ENCODE measurements around the gene HIPK2. TPM values are rescaled to one million over a fixed set of nuclear protein-coding genes. Genes with fewer than 3 reads are reported as not detected.
A peak's percentile ranks its signal among the peaks of the same experiment; 100 is the strongest.

The HIPK2 gene
- total RNA-seq, 1 donor from 2014 or later: 45.1 TPM

DNA sequence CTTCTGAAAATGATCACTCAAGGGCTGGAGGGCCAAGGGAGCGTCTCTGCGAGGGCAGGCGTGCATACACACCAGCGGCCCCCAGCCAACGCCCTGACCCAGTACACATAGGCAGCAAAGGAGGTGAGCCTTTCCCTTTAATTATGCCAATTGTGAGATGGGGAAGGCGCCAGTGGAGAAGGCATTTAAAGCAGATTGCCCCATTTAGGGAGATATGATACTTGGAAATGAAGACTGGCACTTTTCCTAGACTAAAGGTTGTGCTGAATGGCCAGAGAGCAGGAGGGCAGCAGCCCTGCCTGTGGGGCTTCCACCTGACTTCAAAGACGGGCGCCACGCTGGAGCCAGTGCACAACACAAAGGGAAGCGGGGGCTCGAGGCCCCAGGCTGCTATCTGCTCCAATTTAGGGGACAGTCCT is 24.1 kb downstream of the HIPK2 start:
- no peak overlapping the region for H3K4me3 ChIP-seq (ENCODE audit: low read depth, low read length)
- TF ChIP-seq, protein P1, sequence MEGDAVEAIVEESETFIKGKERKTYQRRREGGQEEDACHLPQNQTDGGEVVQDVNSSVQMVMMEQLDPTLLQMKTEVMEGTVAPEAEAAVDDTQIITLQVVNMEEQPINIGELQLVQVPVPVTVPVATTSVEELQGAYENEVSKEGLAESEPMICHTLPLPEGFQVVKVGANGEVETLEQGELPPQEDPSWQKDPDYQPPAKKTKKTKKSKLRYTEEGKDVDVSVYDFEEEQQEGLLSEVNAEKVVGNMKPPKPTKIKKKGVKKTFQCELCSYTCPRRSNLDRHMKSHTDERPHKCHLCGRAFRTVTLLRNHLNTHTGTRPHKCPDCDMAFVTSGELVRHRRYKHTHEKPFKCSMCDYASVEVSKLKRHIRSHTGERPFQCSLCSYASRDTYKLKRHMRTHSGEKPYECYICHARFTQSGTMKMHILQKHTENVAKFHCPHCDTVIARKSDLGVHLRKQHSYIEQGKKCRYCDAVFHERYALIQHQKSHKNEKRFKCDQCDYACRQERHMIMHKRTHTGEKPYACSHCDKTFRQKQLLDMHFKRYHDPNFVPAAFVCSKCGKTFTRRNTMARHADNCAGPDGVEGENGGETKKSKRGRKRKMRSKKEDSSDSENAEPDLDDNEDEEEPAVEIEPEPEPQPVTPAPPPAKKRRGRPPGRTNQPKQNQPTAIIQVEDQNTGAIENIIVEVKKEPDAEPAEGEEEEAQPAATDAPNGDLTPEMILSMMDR (conservative IDR thresholded peaks at IDR 0.05; ENCODE audit: low read depth, low read length): no peak
- DNase-seq (ENCODE audit: low read depth): no peak

DNA sequence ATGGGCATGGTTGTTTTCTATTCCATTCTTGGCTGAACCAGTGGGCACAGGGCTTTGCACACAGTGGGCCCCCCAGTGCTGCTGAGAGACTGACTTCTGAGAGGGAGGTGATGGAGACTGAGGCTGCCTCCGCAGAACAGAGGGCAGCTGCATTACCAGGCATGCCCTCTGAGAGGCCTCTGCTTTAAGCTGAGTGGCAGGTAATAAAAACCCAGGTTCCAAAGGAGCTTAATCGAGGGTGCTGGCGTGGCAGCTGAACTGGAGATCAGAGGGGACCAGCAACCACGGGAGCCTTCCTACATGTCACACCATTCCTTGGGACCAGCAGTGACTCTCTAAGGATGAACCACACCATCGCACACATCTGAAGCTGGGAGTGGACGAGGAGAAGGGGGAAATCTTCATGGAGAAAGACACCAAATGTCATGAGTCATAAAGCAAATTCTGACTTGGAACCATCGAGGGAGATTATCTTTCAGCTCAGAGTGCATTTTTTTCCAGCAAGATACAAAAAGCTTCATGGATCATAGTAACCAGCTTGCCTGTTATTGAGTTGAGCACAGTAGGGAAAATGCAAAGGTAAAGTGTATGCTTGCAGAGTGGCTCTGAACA is 24.6 kb downstream of the HIPK2 start:
- H3K4me3 ChIP-seq (ENCODE audit: low read depth, low read length): no peak overlapping the region
- TF ChIP-seq, protein P1 (conservative IDR thresholded peaks at IDR 0.05; ENCODE audit: low read depth, low read length): peak; percentile 33
- no peak for DNase-seq (ENCODE audit: low read depth)

GRCh38 chr7:139752604-139753003 is 25.2 kb downstream of the HIPK2 start:
- no peak for DNase-seq (ENCODE audit: low read depth)
- TF ChIP-seq, protein P1 (conservative IDR thresholded peaks at IDR 0.05; ENCODE audit: low read depth, low read length): no peak
- no peak overlapping the region for H3K4me3 ChIP-seq (ENCODE audit: low read depth, low read length)

- H3K4me3 ChIP-seq (ENCODE audit: low read depth, low read length): no peak overlapping the region
- no peak for DNase-seq (ENCODE audit: low read depth)
- TF ChIP-seq, protein P1 (conservative IDR thresholded peaks at IDR 0.05; ENCODE audit: low read depth, low read length): no peak
Observed at GRCh38 chr7:139752148-139752547, 25.6 kb downstream of the HIPK2 start.

- TF ChIP-seq, protein P1 (conservative IDR thresholded peaks at IDR 0.05; ENCODE audit: low read depth, low read length): no peak
- no peak for DNase-seq (ENCODE audit: low read depth)
- no peak overlapping the region for H3K4me3 ChIP-seq (ENCODE audit: low read depth, low read length)
Observed at GRCh38 chr7:139750459-139751095, 27.2 kb downstream of the HIPK2 start.

DNA sequence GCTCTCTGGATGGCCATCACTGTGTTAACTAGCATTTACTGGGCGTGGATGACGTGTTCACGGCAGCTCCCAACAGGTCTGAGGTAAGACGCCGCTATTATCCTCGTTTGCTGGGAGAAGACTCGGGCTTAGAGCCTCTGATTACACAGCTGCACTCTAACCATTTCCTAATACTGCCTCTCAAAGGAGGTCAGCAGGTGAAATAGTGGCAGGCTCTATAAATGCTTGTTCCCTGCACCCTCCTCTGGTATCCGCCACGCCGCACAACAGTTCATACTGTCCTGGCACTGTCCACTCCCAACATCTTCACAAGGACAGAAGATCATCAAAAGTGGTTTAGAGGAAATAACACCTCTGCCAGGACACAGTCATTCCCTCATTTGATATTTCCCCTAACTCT is 28.3 kb downstream of the HIPK2 start:
- DNase-seq (ENCODE audit: low read depth): no peak
- TF ChIP-seq, protein P1 (conservative IDR thresholded peaks at IDR 0.05; ENCODE audit: low read depth, low read length): no peak
- H3K4me3 ChIP-seq (ENCODE audit: low read depth, low read length): no peak overlapping the region

GRCh38 chr7:139748941-139749340 is 28.9 kb downstream of the HIPK2 start:
- TF ChIP-seq, protein P1 (conservative IDR thresholded peaks at IDR 0.05; ENCODE audit: low read depth, low read length): no peak
- H3K4me3 ChIP-seq (ENCODE audit: low read depth, low read length): no peak overlapping the region
- no peak for DNase-seq (ENCODE audit: low read depth)

Measured in epithelial cell of proximal tubule (primary cell).